ENCODE results near the gene CHSY3. TPM values are rescaled to one million over a fixed set of nuclear protein-coding genes. Genes with fewer than 3 reads are reported as not detected.

CHSY3 gene
- total and polyA plus RNA-seq, 2 donors (not counting 1 experiment from before 2014, with no cell fraction given): 0.51 to 0.99 TPM

DNA sequence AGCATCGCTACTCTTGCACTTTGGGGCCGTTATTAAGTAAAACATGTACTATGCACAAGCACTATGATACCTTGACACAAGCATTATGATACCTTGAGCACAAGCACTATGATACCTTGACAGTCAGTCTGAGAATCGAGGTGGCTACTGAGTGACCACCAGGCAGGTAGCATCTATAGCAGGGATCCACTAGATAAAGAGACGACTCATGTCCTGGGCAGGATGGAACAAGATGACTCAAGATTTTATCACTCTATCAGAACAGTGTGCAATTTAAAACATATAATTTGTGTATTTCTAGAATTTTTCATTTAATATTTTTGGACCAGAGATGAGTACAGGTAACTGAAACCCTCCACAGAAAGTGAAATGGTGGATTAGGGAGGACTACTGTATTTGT, 16.9 kb downstream of the CHSY3 start:
- no peak for DNase-seq (ENCODE audit: low read depth in 2 of 2)
- Histone ChIP-seq H3K27me3 (ENCODE audit: control insufficient read depth, insufficient read depth, low read length) (no peaks in the 10 kb centered on the region), H3K36me3 (ENCODE audit: control insufficient read depth, insufficient read depth, low read length) (no peaks in the 10 kb centered on the region), H4K20me1 (ENCODE audit: control insufficient read depth, extremely low read depth, insufficient read depth, low read length) (no peaks in the 10 kb centered on the region), H3K4me1 (ENCODE audit: control insufficient read depth, extremely low read depth, insufficient read depth, low read length) (no peaks in the 10 kb centered on the region), H3K4me2 (ENCODE audit: extremely low read depth, insufficient read depth, low read length) (no peak overlapping the region), H3K79me2 (ENCODE audit: control insufficient read depth, insufficient read depth, low read length) (no peaks in the 10 kb centered on the region), H3K27ac (ENCODE audit: insufficient read depth, low read length) (no peak overlapping the region), H2AFZ (ENCODE audit: low read length) (no peak overlapping the region), H3K4me3 (replicated peaks in 1 of 4; ENCODE audit: control extremely low read depth in 1 of 4, insufficient read depth in 1 of 4, low read depth in 3 of 4, low read length in 4 of 4) (no peak overlapping the region), H3K9me3 (ENCODE audit: control insufficient read depth, insufficient read depth, low read depth, low read length) (no peaks in the 10 kb centered on the region), H3K9ac (ENCODE audit: insufficient read depth, low read length) (no peak overlapping the region)
- no peak for TF ChIP-seq EZH2 (IDR thresholded peaks at IDR 0.05; ENCODE audit: low read length, missing control alignments)
- TF ChIP-seq, protein P1, sequence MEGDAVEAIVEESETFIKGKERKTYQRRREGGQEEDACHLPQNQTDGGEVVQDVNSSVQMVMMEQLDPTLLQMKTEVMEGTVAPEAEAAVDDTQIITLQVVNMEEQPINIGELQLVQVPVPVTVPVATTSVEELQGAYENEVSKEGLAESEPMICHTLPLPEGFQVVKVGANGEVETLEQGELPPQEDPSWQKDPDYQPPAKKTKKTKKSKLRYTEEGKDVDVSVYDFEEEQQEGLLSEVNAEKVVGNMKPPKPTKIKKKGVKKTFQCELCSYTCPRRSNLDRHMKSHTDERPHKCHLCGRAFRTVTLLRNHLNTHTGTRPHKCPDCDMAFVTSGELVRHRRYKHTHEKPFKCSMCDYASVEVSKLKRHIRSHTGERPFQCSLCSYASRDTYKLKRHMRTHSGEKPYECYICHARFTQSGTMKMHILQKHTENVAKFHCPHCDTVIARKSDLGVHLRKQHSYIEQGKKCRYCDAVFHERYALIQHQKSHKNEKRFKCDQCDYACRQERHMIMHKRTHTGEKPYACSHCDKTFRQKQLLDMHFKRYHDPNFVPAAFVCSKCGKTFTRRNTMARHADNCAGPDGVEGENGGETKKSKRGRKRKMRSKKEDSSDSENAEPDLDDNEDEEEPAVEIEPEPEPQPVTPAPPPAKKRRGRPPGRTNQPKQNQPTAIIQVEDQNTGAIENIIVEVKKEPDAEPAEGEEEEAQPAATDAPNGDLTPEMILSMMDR (conservative IDR thresholded peaks at IDR 0.05 in 1 of 2, IDR thresholded peaks at IDR 0.05 in 1 of 2; ENCODE audit: low read depth in 1 of 2, low read length in 2 of 2): no peak

DNA sequence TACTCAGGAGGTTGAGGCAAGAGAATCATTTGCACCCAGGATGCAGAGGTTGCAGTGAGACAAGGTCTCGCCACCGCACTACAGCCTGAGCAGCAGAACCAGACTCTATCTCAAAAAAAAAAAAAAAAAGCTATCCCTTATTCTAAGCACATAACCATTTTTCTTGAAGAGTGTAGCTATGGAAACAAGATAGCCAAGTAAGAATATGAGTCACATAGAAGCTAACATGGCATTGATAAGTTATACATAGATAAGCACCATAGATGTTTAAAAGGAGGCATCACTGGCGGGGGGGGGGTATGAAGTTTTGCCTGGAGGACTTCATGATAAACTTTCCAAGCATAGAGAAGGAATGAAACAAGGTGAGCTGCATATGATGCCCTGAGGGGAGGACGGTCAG, 26.0 kb downstream of the CHSY3 start:
- H3K27me3 ChIP-seq (ENCODE audit: control insufficient read depth, insufficient read depth, low read length): no peaks in the 10 kb centered on the region
- no peak overlapping the region for H2AFZ ChIP-seq (ENCODE audit: low read length)
- H3K36me3 ChIP-seq (ENCODE audit: control insufficient read depth, insufficient read depth, low read length): no peaks in the 10 kb centered on the region
- H3K9me3 ChIP-seq (ENCODE audit: control insufficient read depth, insufficient read depth, low read depth, low read length): no peaks in the 10 kb centered on the region
- no peak overlapping the region for H3K4me2 ChIP-seq (ENCODE audit: extremely low read depth, insufficient read depth, low read length)
- H3K9ac ChIP-seq (ENCODE audit: insufficient read depth, low read length): no peak overlapping the region
- no peaks in the 10 kb centered on the region for H3K4me1 ChIP-seq (ENCODE audit: control insufficient read depth, extremely low read depth, insufficient read depth, low read length)
- no peaks in the 10 kb centered on the region for H4K20me1 ChIP-seq (ENCODE audit: control insufficient read depth, extremely low read depth, insufficient read depth, low read length)
- H3K27ac ChIP-seq (ENCODE audit: insufficient read depth, low read length): no peak overlapping the region
- TF ChIP-seq EZH2 (IDR thresholded peaks at IDR 0.05; ENCODE audit: low read length, missing control alignments): no peak
- no peak overlapping the region for H3K4me3 ChIP-seq (replicated peaks in 1 of 4; ENCODE audit: control extremely low read depth in 1 of 4, insufficient read depth in 1 of 4, low read depth in 3 of 4, low read length in 4 of 4)
- no peaks in the 10 kb centered on the region for H3K79me2 ChIP-seq (ENCODE audit: control insufficient read depth, insufficient read depth, low read length)
- peak in 1 of 2 donors; percentile 63 for DNase-seq (ENCODE audit: low read depth in 2 of 2)

DNA sequence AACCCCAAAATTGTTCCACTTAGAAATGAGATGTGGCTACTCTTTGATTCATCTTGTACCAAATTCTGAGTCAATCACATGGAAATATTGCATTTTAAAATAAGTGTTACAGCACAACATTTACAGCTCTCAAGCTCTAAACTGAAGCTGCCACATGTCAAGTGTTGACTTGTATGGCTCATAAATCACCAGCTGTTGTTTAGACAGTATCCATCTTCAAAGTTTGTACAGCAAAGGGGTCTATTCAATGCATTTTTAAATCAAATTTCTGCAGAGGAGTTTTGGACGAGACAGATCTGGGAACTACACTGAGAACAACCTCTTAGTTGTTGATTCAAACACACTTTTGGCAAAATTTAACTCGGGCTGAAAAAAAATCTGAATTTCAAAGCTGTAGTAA, 31.4 kb downstream of the CHSY3 start:
- Histone ChIP-seq H4K20me1 (ENCODE audit: control insufficient read depth, extremely low read depth, insufficient read depth, low read length) (no peaks in the 10 kb centered on the region), H3K4me3 (replicated peaks in 1 of 4; ENCODE audit: control extremely low read depth in 1 of 4, insufficient read depth in 1 of 4, low read depth in 3 of 4, low read length in 4 of 4) (no peak overlapping the region), H3K4me2 (ENCODE audit: extremely low read depth, insufficient read depth, low read length) (no peak overlapping the region), H3K9ac (ENCODE audit: insufficient read depth, low read length) (no peak overlapping the region), H2AFZ (ENCODE audit: low read length) (no peak overlapping the region), H3K27ac (ENCODE audit: insufficient read depth, low read length) (no peak overlapping the region), H3K79me2 (ENCODE audit: control insufficient read depth, insufficient read depth, low read length) (no peaks in the 10 kb centered on the region), H3K9me3 (ENCODE audit: control insufficient read depth, insufficient read depth, low read depth, low read length) (no peaks in the 10 kb centered on the region), H3K27me3 (ENCODE audit: control insufficient read depth, insufficient read depth, low read length) (no peaks in the 10 kb centered on the region), H3K4me1 (ENCODE audit: control insufficient read depth, extremely low read depth, insufficient read depth, low read length) (no peaks in the 10 kb centered on the region), H3K36me3 (ENCODE audit: control insufficient read depth, insufficient read depth, low read length) (no peaks in the 10 kb centered on the region)
- TF ChIP-seq, protein P1 (conservative IDR thresholded peaks at IDR 0.05 in 1 of 2, IDR thresholded peaks at IDR 0.05 in 1 of 2; ENCODE audit: low read depth in 1 of 2, low read length in 2 of 2): no peak
- DNase-seq (ENCODE audit: low read depth in 2 of 2): no peak

All from fibroblast of lung (primary cell).